Mesodermal cell (in vitro differentiated cells): ENCODE measurements around the gene NEK7.
"Not testable (repeated sequence)": the region's sequence is repeated elsewhere in the genome, so short reads cannot be mapped to it uniquely, and the experiment has no call there.

Source experiments
- H3K27ac ChIP-seq: 2 replicates; pipeline ENCODE4 v1.7.0; 2013; ENCODE audit warnings: mild to moderate bottlenecking, low read depth, low read length, moderate library complexity; ENCODE audit not compliant: severe bottlenecking
- H3K36me3 ChIP-seq: 2 replicates; pipeline ENCODE4 v1.7.1; 2013; ENCODE audit warnings: mild to moderate bottlenecking, low read length, moderate library complexity; ENCODE audit not compliant: control insufficient read depth, insufficient read depth
- H3K4me1 ChIP-seq: one replicate; pipeline ENCODE4 v1.7.1; 2013; ENCODE audit warnings: mild to moderate bottlenecking, low read length; ENCODE audit not compliant: insufficient read depth, control insufficient read depth, poor library complexity, severe bottlenecking
- H3K4me3 ChIP-seq: 2 replicates; pipeline ENCODE4 v1.7.0; 2013; ENCODE audit warnings: low read length, control low read depth, mild to moderate bottlenecking; ENCODE audit not compliant: insufficient read depth, poor library complexity, severe bottlenecking; ENCODE audit errors: extremely low read depth
- H3K9me3 ChIP-seq: 2 replicates; pipeline ENCODE4 v1.7.1; 2013; ENCODE audit warnings: mild to moderate bottlenecking, low read length, moderate library complexity; ENCODE audit not compliant: control insufficient read depth
- WGBS, 2 experiments: methylation state at CpG; one replicate each; pipeline ENCODE4 v1.1.5; 2013; ENCODE audit warnings: missing lambda C conversion rate in 2 of 2; ENCODE audit not compliant: insufficient coverage in 2 of 2; 5-methylcytosine and 5-hydroxymethylcytosine counted together

The NEK7 gene

DNA sequence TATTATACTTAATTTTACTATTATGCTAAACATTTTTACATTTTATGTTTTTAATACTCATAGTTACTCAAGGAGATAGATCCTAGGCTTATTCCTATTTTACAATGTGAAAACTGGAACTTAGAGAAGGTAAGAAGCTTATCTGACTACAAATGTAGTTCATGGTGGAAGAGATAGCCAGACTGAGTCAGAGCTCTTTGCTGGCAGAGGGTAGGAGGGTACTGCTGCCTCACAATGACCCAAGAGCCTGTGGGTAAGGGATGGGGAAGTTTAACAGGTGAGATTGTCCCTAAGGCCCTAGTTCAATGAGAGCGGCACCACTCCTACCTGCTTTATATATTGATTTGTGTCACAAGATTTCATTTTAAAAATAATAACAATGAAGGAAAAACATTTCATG is 34.1 kb upstream of the NEK7 start:
- peaks cover 32% of the 10 kb centered on the region for H3K4me1 ChIP-seq
- H3K36me3 ChIP-seq, result no peaks in the 10 kb centered on the region
- H3K27ac ChIP-seq, result no peak overlapping the region
- no peak overlapping the region for H3K4me3 ChIP-seq
- no peaks in the 10 kb centered on the region for H3K9me3 ChIP-seq
- WGBS, 2 experiments, result no CpG with 5 or more reads among the region's 1 CpG

DNA sequence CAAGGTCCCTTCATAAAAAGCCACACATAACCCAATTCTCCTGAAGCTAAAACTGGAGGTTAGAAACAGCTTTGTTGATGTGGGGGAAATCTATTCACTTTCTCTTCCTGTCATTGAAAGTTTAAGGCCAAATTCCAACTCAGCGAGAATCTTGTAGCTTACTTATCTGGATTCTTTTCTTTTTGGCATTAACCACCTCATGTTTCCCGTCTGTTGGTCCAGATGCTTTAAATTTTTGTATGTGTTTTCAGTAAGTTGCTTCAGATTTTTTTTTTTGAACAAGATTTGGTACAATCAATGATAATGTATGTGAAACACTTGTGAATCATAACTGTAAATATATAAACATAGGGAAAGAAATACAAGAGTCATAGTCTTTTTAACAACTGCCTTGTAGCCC is 33.7 kb upstream of the NEK7 start:
- no peaks in the 10 kb centered on the region for H3K36me3 ChIP-seq
- peaks cover 32% of the 10 kb centered on the region for H3K4me1 ChIP-seq
- no CpG with 5 or more reads among the region's 2 CpGs for WGBS, 2 experiments
- H3K27ac ChIP-seq, result no peak overlapping the region
- no peak overlapping the region for H3K4me3 ChIP-seq
- no peaks in the 10 kb centered on the region for H3K9me3 ChIP-seq

DNA sequence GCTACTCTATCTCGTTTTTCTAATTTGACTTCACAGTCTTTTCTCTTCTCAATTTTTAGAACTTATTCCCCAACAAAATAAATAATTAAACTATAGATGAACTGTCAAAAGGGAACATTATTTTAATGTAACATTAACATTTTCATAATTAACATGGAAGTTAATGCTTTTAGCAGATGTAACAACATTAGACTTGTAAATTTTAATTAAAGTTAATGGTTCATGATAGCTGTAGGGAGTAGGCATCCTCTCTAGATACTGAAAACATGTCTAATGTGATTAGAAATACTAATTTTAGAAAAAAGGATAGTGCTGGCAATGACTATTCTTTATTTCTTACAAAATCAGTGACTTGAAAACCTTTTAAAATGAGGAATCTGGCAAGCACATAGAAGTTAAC is 32.1 kb upstream of the NEK7 start:
- Histone ChIP-seq H3K9me3 (no peaks in the 10 kb centered on the region), H3K27ac (no peak overlapping the region), H3K4me1 (peaks cover 30% of the 10 kb centered on the region), H3K4me3 (no peak overlapping the region), H3K36me3 (no peaks in the 10 kb centered on the region)
- WGBS, 2 experiments, result no CpG with 5 or more reads among the region's 1 CpG

DNA sequence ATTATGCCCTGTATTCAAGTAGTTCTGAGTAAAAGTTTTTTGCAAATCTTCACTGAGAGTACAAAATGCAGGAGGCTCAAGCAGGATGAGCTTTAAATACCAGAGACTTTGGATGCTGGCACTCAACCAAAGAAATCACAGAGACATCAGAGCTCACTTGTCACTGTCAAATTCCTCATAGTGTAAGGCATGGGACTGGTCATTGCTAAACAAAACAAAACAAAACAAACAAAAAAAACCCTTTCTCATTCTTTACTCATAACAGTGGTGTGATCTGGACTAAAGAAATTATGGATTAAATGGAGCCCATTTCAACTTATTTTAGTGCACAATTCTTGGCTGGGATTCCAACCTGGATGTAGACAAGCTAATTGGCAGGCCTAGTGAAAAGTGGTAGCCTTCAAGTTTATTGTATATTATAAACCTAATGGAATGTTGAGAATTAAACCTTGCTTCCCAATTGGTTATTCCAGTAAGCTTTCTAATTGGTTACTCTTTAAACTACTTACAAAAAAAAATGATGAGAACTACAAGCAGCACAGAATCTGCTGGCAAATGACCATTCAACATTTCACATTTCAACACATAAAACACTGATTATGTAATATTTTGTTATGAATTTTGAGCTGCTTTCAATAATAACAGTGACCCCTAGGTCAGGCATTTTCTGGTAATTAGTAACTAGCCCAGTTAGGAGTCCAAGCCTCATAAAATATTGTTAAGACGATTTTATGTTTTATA is 30.6 kb upstream of the NEK7 start:
- no peaks in the 10 kb centered on the region for H3K9me3 ChIP-seq
- no CpG with 5 or more reads among the region's 1 CpG for WGBS, 2 experiments
- no peaks in the 10 kb centered on the region for H3K36me3 ChIP-seq
- peak overlapping the region; percentile 18 for H3K27ac ChIP-seq
- no peak overlapping the region for H3K4me3 ChIP-seq
- H3K4me1 ChIP-seq, result peaks cover 20% of the 10 kb centered on the region

DNA sequence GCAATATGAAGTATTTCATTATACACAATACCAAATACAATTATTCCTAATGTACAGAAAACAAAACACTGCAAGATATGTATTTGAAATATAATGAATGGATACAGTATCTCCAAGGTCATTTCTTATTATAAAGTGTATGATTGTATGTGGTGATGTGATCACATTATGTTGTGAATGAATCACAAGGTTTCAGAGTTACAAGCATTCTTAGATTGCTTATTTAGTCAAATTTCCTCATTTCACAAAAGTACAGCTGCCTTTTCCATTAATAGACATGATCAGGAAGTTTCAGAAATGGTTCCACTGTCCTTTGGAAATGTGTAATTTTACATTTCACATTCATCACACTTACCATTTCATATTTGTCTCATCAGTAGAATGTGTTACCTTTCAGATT is 28.3 kb upstream of the NEK7 start:
- Histone ChIP-seq H3K27ac (no peak overlapping the region), H3K36me3 (no peaks in the 10 kb centered on the region), H3K9me3 (no peaks in the 10 kb centered on the region), H3K4me3 (no peak overlapping the region), H3K4me1 (peaks cover 15% of the 10 kb centered on the region)

DNA sequence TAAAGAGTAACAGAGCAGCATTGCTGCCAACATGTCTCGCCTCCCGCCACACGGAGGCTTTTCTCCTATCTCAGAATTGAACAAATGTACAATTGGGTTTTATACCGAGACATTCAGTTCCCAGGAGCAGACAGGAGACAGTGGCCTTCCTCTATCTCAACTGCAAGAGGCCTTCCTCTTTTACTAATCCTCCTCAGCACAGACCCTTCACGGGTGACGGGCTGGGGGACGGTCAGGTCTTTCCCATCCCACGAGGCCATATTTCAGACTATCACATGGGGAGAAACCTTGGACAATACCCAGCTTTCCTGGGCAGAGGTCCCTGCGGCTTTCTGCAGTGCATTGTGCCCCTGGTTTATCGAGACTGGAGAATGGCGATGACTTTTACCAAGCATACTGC is 26.7 kb upstream of the NEK7 start:
- WGBS, 2 experiments, result 90% methylated on average over 9 of the region's 11 CpGs; no CpG with 5 or more reads in 1 of the 2 experiments
- H3K36me3 ChIP-seq, H3K27ac ChIP-seq: not testable (repeated sequence)

DNA sequence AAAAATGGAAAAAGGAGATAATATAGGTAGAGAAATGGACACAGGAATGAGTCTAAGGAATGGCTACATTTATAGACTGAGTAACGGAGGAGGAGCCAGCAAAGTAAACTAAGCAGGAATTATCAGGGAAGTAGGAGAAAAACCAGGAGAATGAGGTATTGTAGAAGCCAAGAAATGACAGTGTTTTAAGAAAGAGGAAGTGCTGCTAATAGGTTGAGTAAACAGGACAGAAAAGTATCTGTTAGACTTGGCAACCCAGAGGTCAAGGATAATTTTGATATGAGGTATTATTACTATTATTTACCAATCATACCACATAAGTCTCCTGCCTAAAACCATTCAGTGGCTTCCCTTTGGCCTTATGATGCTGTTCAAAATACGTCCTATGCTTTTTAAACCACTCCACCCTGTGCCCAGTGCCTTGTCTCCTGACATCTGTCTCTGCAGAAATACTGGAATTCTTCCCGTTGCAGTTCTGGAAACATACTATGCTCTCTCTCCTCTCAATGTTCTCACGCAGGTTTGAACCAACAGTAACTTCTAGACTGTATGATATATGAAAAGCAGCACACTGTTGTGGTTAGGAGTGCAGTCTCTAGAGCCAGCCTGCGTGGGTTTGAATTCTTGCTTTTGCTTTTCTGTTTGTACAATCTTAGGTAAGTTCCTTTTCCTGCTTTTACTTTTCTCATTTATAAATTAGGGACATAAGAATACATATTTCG is 24.6 kb upstream of the NEK7 start:
- 95 to 96% methylated on average over 4 to 5 of the region's 6 CpGs for WGBS, 2 experiments
- Histone ChIP-seq H3K36me3 (no peaks in the 10 kb centered on the region), H3K27ac (no peak overlapping the region)

More for the DNA sequence above, 26.7 kb upstream of the NEK7 start:
- H3K9me3 ChIP-seq, H3K4me3 ChIP-seq: not testable (repeated sequence)
- H3K4me1 ChIP-seq, result peaks cover 13% of the 10 kb centered on the region

DNA sequence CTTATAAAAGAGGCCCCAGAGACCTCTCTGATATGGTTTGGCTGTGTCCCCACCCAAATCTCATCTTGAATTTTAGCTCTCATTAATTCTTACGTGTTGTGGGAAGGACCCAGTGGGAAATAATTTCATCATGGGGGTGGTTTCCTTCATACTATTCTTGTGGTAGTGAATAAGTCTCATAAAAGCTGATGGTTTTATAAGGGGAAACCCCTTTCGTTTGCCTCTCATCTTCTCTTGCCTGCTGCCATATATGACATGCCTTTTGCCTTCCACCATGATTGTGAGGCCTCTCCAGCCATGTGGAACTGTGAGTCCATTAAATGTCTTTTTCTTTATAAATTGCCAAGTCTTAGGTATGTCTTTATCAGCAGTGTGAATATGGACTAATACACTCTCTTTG is 22.5 kb upstream of the NEK7 start:
- Histone ChIP-seq H3K27ac (no peak overlapping the region), H3K4me3 (no peak overlapping the region), H3K4me1 (no peaks in the 10 kb centered on the region), H3K9me3 (no peaks in the 10 kb centered on the region), H3K36me3 (no peaks in the 10 kb centered on the region)
- WGBS, 2 experiments, result 100% methylated on average over 1 of the region's 2 CpGs; no CpG with 5 or more reads in 1 of the 2 experiments

More for the DNA sequence above, 24.6 kb upstream of the NEK7 start:
- Histone ChIP-seq H3K4me3 (no peak overlapping the region), H3K9me3 (no peaks in the 10 kb centered on the region), H3K4me1 (no peaks in the 10 kb centered on the region)

DNA sequence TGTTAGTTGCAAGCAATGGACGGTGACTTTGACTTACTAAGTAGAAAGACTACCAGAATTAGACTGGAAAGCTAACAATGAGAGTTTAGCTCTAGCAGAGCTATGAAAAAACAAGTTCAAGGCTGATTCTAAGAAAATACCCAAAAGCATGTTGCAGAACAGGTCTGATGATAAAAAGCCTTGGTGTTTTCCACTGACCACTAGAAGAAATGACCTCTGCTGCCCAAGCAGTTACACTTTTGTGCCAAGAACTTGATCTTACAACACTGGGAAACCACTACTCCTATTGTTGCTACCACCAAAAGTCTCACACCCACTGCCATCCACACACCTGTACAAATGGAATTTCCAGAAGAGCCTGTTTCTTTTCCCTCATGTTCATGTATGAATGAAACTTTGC is 21.4 kb upstream of the NEK7 start:
- 89 to 100% methylated on average over 1 of the region's 1 CpG for WGBS, 2 experiments
- H3K36me3 ChIP-seq, result no peaks in the 10 kb centered on the region
- H3K4me3 ChIP-seq, result no peak overlapping the region
- H3K9me3 ChIP-seq, result no peaks in the 10 kb centered on the region
- no peak overlapping the region for H3K27ac ChIP-seq
- no peaks in the 10 kb centered on the region for H3K4me1 ChIP-seq

DNA sequence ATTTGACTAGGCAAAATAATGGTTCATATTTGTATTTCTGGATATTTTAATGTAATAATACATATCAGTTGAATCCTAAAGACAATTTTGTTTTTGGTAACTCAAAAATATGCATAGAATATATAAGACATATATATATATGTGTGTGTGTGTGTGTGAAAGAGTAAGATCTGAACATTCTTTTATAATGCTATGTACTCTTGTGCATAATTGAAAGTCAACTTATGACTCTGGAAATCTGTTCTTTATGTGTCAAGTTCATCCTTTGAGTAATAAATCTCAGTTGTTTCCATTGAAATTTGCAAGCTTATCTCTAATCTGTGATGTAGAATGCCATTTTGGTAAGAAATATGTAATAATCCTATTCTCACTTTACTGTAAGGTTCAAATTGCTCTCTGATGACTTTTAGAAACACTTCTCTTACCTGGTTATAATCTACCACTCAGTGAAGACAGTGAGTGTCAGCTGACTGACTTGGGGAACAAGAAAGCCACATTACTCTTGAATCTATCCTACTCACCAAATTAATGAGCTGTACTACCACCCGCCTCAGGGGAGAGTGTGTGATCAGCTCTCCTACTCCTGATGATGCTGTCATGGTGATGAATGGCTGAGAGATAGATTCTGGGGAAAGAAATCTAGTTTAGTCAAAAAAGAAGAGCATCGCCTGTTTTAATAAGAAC is 15.0 kb upstream of the NEK7 start:
- H3K36me3 ChIP-seq, result no peaks in the 10 kb centered on the region
- WGBS, 2 experiments, result no CpG with 5 or more reads among the region's 2 CpGs
- H3K4me1 ChIP-seq, result no peaks in the 10 kb centered on the region
- H3K4me3 ChIP-seq, result no peak overlapping the region
- H3K27ac ChIP-seq, result no peak overlapping the region
- H3K9me3 ChIP-seq, result peaks cover 3% of the 10 kb centered on the region

DNA sequence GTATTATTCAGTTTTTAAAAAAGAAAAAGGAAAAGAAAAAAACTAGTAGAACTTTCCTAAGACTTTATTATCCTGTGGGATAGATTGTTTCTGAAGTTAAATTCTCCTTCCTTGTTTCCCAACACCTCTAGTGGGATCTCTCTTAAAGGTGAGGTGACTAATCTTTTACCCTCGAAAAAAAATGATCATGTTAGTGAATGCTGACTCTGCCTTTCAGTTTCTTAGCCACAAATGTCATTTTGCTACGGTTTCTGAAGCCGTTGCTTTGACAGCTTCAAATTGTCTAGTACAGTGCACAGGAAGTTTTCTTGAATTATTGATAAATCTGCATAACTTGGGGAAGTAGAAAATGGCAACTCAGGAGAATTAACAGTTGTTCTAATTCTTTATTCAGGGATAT is 13.0 kb upstream of the NEK7 start:
- Histone ChIP-seq H3K4me1 (no peaks in the 10 kb centered on the region), H3K27ac (no peak overlapping the region), H3K4me3 (no peak overlapping the region), H3K9me3 (peaks cover 3% of the 10 kb centered on the region), H3K36me3 (no peaks in the 10 kb centered on the region)
- WGBS, 2 experiments, result 87 to 93% methylated on average over 2 of the region's 3 CpGs
